Globus pallidus (tissue), 1 donor: Measurements from ENCODE around the gene OSTC.

Experiments
- DNase-seq: peaks from one replicate; pipeline ENCODE4 v3.0.0-alpha.2; 2015; ENCODE audit warnings: low spot score

The OSTC gene

GRCh38 chr4:108716340-108716739, 65.9 kb downstream of the OSTC start:
- no peak for DNase-seq

GRCh38 chr4:108717386-108717785, 67.0 kb downstream of the OSTC start:
- no peak for DNase-seq
